ENCODE results near the gene CCDC188.

Gene CCDC188

DNA sequence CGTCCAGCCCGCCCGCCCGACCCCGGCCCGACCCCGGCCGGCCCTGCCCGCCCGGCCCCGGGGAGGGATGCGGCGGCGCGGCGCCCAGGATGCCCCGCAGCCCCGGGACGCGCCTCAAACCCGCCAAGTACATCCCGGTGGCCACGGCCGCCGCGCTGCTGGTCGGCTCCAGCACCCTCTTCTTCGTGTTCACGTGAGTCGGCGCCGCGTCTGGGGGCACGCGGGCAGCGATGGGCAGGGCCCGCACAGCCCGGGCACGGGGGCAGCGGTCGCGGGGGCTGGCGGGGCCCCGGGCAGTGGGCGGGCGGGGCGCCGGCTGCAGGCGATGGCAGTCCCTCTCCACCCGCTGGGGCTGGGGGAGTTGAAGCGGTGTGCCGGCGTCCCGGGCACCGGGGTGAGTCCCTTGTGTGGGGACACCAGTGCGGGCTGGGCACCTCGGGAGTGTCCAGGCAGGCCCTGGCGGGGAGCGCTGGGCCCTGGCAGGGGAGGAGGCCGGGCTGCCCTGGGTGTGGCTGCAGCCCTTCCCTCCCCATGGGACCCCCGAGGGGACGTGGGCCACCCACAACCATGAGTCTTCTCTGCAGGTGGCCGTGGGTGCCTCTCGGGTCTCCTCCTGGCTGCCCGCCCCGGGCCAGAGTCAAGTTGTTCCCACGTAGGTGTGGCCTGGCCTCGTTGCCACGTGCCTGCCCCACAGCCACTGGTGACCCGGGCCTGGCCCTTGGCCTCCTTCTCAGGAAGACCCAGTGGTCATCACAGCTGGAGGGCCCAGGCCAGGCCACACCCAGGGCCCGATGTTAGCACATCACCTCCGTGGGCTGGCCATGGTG is 18.8 kb downstream of the CCDC188 start:
- no peak for DNase-seq

DNA sequence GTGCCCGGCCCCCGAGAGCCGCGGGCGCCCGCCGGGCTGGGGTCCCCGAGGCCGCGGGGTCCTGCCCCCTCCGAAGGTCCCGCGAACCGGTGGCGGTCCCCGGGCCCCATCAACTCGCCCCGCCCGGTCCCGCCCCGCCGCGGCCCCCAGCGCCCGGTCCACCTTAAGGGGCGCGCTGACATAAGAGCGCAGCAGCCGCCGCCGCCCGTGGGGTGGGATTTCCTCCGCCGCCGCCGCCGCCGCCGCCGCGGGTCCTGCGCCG is 19.3 kb downstream of the CCDC188 start, which contains the start of gene ZDHHC8:
Gene ZDHHC8 (plus strand): TSS at position 208 of the 262 bp plus-strand sequence. CDS start 144 bp downstream, outside the sequence.
- no peak for DNase-seq

DNA sequence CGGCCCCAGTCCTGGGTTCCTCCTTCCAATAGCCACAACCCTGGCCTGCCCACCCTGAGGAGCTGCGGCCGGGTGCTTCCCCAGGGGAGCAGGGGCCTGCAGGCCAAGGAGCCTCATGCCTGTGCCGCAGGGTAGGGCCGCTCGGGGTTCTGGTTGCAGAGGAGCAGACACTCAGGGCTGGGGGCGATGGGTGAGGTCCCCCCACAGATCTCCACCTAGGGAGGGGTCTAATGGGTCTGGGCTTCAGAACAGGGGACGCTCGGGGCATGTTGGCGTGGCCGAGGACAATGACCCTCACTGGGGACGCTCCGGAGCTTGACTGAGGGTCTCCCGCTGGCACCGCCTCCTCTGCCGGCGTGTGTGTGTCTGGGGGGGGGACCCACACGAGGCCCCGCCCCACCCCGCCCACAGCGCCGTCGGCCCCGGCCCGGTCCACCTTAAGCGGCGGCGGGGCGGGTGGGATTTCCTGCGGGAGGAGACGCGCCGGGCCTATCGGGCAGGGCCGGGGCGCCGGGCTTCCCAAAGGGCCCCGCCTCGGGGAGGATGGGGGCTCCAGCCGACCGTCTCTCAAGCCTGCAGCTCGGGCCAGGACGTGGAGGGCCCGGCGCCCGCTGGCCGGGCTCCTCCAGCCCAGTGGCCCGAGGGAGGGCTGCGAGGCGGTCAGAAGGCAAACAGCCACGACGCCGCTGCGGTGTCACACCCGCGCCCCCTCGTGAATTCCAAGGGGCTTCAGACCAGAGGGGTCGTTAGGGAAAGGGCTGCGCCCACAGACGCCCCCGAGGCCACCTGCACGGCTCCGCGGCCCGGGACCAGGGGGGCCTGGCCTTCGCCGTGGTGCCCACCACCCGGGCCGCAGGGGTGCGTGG is 19.9 kb downstream of the CCDC188 start:
- DNase-seq = peak; percentile 26

DNA sequence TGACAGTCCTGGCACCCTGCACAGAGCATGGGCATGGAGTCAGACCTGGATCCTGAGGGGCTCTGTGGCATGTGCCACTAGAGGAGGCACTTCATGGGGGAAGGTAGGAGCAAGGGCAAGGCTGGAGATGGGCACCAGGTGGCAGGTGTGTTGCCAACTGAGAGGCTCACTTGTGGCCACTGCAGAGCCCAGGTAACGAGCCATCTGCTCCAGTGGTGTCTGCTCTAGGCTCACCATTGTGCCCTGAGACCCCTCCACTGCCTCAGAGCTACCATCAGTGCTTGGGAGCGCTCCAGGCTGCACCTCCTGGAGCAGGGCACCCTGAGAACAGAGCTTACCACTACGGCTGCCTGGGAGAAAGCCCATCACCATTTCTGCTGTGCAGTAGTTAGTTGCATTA is 20.5 kb downstream of the CCDC188 start:
- DNase-seq = peak; percentile 72

DNA sequence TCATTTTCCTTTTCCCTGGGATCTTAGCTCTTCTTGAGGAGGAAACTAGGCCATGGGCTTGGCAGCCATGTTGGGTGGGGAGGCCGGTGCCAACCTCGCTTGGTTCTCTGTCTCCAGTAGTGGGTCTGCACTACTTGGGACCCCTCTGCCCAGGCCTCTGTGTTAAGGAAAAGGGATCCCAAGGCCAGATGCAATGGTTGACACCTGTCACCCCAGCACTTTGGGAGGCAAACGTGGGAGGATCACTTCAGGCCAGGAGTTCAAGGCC is 21.2 kb downstream of the CCDC188 start:
- no peak for DNase-seq

DNA sequence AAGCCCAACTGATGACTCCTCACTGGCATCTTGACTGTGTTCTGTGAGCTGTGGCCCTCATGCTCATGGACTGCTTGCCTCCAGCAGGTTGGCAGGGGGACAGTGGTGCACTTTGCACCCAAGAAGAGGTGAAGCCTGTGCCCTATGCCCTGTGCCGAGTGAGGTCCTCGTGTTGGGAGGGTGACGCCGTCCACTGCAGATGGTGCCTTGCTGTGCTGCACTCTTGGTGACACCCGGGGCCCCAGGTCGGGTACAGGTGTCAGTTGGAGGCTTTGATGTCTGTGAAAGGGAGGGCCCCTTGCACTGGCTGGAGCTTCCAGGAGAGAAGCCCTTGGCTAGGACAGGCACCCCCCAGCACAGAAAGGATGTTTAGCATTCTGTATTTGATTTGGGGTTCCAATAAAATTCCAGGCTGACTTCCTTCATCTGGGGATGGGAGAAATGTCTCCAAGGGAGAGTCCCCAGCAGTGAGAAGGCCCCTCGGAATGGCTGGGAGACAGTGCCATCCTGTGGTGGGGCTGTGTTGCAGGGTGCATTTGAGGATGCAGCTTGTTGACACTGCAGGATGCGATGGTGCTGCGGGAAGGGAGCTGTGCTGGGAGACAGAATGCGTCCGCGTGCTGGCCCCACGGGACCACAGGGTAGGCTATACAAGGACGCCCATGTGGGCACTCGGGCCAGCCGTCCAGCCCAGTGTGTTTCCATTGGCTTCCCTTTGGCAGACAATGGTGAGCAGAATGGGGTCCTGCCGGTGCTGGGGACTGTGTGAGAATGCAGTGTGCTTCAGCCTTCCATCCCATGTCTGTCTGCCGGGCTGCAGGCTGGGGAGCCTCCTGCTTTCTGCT is 21.7 kb downstream of the CCDC188 start:
- DNase-seq = peak; percentile 49

DNA sequence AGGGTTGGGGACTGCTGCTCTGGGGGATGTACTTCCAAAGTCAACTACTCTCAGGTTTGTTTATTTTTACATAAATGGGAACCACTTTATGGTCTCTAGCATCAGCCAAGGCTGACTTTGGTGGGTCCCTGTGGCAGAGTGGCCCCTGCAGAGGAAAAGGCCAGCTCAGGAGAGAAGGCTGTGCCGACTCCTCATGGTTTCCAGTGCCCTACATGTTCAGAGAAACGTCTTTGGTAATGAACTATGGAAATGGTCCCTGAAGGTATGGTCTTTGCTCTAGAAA is 22.3 kb downstream of the CCDC188 start:
- DNase-seq = no peak

DNA sequence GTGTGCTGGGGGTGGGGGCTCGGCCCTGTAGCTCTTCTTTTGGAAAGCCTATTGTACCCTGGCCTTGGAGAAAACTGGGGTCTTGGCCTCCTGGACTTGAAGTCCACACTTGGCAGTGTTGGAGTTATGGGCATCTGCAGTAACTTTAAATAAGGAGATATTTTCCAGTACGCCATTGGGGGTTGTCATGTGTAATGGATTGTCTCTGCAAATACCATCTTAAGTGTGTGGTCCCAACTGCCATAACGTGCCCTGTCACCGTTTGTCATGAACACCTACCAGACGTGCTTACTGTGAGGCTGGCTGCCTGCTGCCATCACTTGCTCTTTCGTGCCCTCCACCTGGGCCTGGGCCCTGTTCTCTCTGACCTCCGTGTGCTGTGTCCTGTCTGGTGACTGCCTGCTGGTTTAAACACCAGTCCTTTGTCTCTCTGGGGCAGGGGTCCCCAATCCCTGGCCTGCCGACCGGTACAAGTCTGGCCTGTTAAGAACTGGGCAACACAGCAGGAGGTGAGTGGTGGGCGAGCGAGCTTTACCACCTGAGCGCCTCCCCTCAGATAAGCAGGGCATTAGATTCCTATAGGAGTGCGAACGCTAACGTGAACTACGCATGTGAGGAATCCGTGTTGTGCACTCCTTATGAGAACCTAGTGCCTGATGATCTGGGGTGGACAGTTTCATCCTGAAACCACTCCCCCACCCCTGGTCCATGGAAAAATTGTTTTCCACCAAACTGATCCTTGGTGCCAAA is 22.8 kb downstream of the CCDC188 start:
- no peak for DNase-seq

DNA sequence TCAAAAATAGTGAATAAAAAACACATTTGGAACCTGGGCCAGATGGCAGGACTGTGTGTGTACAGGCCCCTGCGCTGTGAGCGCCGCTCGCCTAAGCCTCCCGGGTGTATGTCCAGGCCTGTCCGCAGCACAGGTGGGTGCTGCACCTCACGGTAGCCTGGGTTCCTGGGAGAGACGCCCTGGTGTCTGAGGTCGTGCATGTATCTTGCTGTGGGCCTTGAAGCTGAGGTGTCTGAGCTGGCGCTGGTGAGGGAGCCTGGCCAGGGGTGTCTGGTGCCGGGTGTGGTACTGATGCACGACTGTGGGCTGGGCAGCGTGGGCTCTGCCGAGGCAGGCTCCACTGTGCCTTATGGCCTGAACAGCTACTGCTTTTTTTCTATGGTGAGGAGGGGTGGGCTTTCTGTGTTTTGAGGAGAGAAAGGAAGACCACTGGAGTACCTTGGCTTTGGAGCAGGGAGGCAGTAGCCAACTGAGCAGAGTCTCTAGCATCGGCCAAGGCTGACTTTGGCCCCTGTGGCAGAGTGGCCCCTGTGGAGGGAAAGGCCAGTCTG is 23.5 kb downstream of the CCDC188 start:
- DNase-seq = no peak

DNA sequence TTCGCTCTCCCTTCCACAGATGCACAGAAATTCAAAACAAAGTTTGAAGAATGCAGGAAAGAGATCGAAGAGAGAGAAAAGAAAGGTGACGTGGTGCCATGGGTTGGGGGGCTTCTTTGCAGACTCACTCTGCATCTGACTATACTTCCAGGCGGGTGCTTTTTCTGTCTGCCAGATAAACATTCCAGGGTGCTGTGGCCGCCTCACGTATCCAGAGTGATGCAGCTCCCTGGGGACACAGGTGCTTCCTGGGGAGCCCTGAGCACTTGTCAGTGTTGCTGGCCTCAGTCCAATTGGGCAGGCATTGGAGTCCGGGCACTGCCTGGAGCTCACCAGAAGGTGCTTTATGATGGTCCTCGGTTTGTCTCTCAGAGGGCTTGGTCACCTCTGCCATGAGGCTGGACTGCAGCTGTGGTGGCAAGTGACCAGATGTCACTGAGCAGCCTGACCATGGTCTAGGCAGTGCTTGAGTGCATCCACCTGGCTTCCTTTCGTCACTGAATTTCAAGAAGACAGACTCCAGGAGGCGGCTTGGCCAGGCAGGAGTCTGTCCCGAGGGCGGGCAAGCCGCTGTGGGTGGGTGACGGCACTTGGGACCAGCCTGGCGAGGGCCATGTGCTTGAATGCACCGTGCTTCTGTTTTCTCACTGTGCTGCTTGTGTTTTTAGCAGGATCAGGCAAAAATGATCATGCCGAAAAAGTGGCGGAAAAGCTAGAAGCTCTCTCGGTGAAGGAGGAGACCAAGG is 24.4 kb downstream of the CCDC188 start:
- no peak for DNase-seq

DNA sequence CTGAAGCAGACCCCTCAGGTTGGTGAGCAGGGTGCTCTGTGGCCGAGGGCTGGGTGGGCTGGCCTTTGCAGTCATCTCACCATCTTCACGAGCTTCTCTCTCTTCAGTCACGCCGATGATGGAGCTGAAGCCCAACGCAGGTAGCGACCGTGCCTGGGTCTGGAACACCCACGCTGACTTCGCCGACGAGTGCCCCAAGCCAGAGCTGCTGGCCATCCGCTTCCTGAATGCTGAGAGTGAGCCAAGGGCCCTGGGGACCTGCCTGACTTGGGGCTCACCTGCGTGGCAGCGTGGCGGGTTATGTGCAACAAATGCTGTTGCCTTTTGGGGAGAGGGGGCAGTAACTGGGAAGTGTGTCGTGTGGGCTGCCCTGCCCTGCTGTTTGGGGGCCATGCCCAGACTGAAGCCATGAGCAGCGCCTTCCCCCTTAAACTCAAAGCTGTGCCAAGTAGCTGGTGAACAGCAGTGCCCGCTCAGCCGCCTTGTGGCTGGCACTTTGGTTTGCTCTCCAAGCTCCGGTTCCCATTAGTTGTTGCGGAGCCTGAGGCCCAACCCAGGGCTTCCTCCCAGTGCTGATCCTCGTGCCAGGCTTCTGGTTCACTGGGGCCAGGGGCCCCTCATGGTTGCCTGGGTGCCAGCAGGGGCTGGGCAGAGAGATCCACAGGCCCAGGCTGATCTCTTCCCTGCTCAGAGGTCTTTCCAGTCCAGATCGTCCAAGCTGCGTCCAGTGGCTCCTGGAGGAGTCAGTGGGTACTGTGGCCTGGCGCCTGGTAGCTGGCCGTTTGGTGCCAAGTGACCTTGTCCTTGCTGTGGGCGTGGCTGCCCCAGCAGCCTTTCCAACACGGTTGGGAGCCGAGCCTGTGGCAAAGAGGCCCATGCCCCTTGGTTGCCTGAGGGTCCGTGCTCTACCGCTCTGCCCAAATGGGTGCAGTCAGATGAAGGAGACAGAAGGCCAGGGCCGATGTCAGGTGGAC is 25.4 kb downstream of the CCDC188 start:
- DNase-seq = no peak

DNA sequence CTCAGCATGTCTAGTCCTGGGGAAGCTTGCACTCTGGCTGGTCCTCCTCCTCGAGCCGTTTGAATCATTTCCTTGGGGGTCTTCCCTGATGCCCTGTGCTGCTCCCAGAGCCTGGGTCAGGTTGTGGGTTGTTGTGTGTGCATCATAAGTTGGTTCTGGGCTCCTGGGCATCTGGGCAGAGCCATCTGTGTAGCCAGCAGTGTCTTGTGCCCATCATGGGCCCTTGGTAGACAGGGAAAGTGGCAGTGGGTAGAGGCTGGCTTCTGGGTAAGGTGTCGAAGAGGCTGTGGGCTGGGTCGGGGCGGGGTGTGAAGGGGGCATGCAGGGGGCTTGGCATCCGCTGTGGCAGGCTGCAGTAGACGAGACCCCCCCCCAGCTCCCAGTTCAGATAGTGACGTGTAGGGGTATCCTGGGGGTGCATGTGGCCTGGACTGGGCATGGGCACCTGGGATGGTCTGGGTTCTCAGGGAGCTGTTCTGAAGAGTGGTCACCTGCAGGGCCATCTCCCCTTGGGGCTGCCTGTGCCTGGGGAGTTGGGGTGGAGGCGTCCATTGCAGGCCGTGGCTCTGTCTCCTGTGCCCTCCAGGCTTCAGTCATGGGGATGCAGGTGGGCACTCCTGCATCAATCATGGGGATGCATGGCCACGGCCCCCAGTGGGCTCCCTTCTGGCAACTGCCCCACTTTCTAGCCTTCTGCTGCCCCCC is 26.6 kb downstream of the CCDC188 start:
- DNase-seq = no peak

DNA sequence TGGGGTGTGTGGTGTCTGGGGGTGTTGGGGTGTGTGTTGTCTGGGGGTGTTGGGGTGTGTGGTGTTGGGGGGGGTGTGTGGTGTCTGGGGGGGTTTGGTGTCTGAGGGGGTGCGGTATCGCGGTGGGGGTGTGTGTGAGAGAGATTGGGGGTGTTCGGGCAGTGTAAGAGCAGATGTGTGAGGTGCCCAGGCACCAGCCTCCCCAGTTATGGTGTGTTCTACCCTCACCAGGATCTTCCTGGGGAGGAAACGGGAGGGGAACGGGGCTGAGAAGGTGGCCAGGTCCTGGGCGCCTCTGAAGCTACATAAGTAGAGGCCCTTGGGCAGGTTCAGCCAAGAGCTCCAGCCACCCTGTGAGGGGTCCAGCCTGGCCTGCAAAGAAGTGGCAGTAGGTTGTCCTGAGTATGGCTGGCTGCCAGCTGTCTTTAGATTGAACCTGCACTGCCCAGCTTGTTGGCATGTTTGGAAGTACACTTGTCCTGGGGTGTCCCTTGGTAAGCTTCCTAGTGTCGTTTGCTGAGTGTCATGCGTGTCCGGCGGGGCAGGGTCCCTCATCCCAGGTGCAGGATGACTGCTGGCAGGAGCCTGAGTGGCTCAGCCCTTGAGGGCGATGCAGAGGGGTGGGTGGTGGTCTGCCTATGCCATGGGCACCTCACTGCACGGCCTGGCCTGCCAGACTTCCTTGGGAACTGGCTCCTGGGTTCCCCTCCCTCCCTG is 27.3 kb downstream of the CCDC188 start:
- no peak for DNase-seq

DNA sequence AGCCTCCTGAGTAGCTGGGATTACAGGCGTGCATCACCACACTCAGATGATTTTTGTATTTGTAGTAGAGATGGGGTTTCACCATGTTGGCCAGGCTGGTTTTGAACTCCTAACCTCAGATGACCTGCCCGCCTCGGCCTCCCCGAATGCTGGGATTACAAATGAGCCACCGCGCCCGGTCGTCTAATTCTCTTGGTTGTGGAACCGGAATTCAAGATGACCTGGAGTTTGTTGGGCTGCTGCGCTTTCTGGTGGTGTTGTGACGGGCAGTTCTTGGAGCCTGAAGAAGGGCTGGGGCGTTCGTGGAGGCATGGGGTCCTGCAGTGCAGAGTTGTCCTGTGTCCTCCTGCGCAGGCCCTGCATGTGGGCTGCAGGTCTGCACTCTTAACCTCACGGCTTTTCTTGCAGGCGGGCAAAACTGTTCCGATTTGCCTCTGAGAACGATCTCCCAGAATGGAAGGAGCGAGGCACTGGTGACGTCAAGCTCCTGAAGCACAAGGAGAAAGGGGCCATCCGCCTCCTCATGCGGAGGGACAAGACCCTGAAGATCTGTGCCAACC is 28.9 kb downstream of the CCDC188 start:
- DNase-seq = no peak

DNA sequence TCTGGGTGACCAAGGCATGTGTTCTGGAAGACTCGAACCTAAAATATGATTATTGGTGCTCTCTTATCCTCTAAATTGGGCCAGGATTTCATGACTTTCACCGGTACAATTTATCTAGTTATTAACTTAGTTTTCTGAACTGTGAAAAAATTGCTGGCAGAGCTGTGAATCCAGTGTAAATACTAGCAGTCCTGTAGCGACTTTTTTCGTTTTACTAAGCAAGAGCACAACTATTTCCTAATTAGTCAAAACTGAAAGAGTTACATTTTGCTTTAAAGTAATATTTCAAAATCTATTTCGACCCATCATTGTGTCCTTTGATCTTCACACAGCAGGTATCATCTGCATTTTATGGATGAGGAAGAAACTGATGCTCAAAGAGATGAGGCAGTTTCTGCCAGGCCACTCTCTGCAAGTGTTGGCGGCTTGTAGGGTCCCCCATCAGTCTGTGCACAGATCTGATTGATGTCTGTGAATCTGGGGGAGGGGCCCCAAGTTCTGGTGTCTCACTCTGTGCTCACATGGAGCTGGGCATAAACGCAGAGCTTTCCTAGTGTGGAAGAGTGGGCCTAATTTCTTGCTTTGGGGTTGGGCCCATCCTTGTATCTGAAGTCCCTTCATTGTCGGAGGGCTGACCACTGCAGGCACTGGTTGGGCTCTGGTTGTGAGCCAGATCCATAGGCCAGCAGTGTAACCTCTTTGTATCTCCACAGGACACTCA is 32.4 kb downstream of the CCDC188 start:
- no peak for DNase-seq

DNA sequence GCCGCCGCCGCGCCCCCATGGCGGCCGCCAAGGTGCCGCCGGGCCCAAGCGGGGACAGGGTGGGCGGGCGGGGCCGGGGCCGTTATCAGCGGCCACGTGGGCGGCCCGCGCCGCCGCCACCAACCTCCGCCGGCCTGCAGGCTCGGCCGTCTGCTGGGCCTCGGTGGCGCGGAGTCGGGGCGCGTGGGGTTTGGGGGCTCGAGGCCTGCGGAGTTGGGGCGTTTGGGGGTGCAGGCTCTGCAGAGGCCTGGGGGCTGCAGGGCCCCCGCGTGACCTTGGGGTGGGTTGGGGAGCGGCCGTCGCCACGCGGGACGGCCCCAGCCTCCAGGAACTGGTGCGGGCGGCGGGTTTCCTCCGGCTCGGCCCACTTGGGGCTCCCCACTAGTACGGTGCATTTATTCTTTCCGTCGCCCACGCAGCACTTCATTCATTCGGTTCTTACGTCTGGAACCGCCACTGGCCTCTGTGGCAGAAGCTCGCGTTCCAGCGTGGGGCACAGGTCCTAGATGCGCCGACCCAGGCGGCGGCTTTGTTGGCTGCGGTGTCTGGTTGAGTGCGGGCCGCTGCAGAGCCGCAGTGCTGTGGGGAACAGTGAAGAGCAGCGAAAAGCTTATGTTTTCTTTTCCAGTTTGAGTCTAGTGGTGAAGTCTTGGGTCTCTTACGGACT is 33.1 kb downstream of the CCDC188 start:
- no peak for DNase-seq

DNA sequence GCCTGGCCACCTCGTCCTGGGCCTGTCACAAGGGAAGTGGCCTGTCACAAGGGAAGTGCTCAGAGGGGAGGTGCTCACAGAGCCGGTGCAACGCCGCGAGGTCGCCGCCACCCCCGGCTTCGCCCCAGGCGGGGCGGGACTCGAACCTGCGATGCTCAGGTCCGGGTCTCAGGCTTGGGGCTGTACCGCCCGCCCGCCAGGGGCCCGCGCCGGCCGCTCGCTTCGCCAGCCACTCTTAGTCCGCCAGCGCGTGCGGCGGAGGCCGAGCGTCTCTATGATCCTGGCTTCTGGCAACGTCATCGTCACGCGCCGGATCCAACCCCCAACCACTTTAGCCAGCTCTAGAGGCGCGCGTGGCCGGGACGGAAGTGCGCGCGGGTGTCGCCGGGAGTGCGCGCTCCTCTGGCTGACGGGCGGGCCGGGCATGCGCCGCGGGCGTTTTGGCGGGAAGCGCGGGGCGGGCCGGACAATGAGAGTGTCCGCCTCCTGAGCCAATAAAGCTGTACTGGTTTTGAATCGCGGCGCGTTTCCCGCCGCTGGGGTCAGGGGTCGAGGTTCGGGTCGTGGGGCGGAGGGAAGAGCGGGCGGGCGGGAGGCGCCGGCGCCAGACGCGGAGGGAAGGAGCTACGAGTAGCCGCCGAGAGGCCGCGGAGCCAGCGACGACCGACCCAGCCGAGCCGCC is 33.8 kb downstream of the CCDC188 start, which contains the start of gene TRMT2A:
Gene TRMT2A (minus strand): TSS at position 276 of the 682 bp plus-strand sequence. CDS start 320 bp downstream, outside the sequence.
- DNase-seq = peak; percentile 97

Measured in NCI-H2171 treated with DMSO at 0.1 percent for 48 hours (cell line).